Neuronal stem cell (in vitro differentiated cells): ENCODE data around the gene PLEKHH1.

ENCODE experiments used
- DNase-seq: peaks from one replicate; pipeline ENCODE4 v3.0.0-alpha.2; 2013; ENCODE audit warnings: low spot score
- H2AFZ ChIP-seq: one replicate; pipeline ENCODE4 v1.6.1; 2013; ENCODE audit warnings: mild to moderate bottlenecking, low read length, inconsistent platforms
- H2AK5ac ChIP-seq: 2 replicates; pipeline ENCODE4 v1.6.1; 2013; ENCODE audit warnings: low read depth, mild to moderate bottlenecking, inconsistent platforms, low read length, moderate library complexity, mixed read lengths
- H2BK120ac ChIP-seq: 2 replicates; pipeline ENCODE4 v1.6.1; 2013; ENCODE audit warnings: low read depth, mild to moderate bottlenecking, inconsistent platforms, low read length, moderate library complexity, mixed read lengths
- H2BK12ac ChIP-seq: one replicate; pipeline ENCODE4 v1.6.1; 2013; ENCODE audit warnings: low read length, inconsistent platforms
- H2BK15ac ChIP-seq: 2 replicates; pipeline ENCODE4 v1.6.1; 2013; ENCODE audit warnings: mild to moderate bottlenecking, low read length, inconsistent platforms, mixed read lengths
- H2BK5ac ChIP-seq: one replicate; pipeline ENCODE4 v1.6.1; 2013; ENCODE audit warnings: inconsistent platforms, mild to moderate bottlenecking, low read length, moderate library complexity
- H3K14ac ChIP-seq: one replicate; pipeline ENCODE4 v1.6.1; 2013; ENCODE audit warnings: low read length, inconsistent platforms
- H3K18ac ChIP-seq: 2 replicates; pipeline ENCODE4 v1.6.1; 2013; ENCODE audit warnings: low read length, inconsistent platforms
- H3K23ac ChIP-seq: 2 replicates; pipeline ENCODE4 v1.6.1; 2013; ENCODE audit warnings: low read depth, mild to moderate bottlenecking, mixed read lengths, low read length, inconsistent platforms; ENCODE audit not compliant: poor library complexity
- H3K27ac ChIP-seq: replicated peaks from 3 replicates; pipeline ENCODE4 v1.5.1; 2013; ENCODE audit warnings: low read length, inconsistent platforms
- H3K27me3 ChIP-seq, 3 experiments: 2 replicates each; pipeline ENCODE4 v1.6.1; 2013; ENCODE audit warnings: low read length in 3 of 3, mild to moderate bottlenecking in 2 of 3, inconsistent platforms in 1 of 3, low read depth in 1 of 3, mixed read lengths in 1 of 3, moderate library complexity in 1 of 3; ENCODE audit not compliant: control insufficient read depth in 3 of 3, insufficient read depth in 3 of 3
- H3K36me3 ChIP-seq, 2 donors: replicated peaks in 1 of 2; 2 replicates each; pipeline ENCODE4 v1.6.1; 2013; ENCODE audit warnings: low read length in 2 of 2; ENCODE audit not compliant: control insufficient read depth in 2 of 2, insufficient read depth in 2 of 2
- H3K4ac ChIP-seq: 2 replicates; pipeline ENCODE4 v1.6.1; 2013; ENCODE audit warnings: inconsistent platforms, mild to moderate bottlenecking, low read length, moderate library complexity
- H3K4me1 ChIP-seq, 2 donors: 1 replicate in 1 of 2; 2 replicates in 1 of 2; pipeline ENCODE4 v1.6.1; 2013; ENCODE audit warnings: low read length in 2 of 2, low read depth in 1 of 2; ENCODE audit not compliant: control insufficient read depth in 2 of 2, insufficient read depth in 1 of 2
- H3K4me2 ChIP-seq: one replicate; pipeline ENCODE4 v1.6.1; 2013; ENCODE audit warnings: mild to moderate bottlenecking, low read length, inconsistent platforms; ENCODE audit not compliant: insufficient read depth, poor library complexity, severe bottlenecking
- H3K4me3 ChIP-seq, 2 donors: 2 replicates each; pipeline ENCODE4 v1.5.1; 2013; ENCODE audit warnings: low read length in 2 of 2, mild to moderate bottlenecking in 2 of 2, inconsistent platforms in 1 of 2, moderate library complexity in 1 of 2
- H3K79me1 ChIP-seq: one replicate; pipeline ENCODE4 v1.6.1; 2013; ENCODE audit warnings: low read depth, mild to moderate bottlenecking, inconsistent platforms, low read length, moderate library complexity
- H3K9ac ChIP-seq: one replicate; pipeline ENCODE4 v1.6.1; 2013; ENCODE audit warnings: mild to moderate bottlenecking, low read depth, low read length, inconsistent platforms; ENCODE audit not compliant: poor library complexity
- H3K9me3 ChIP-seq, 2 donors: replicated peaks in 1 of 2; 2 replicates each; pipeline versions ENCODE3 to v1.6.1; 2013; ENCODE audit warnings: low read length in 2 of 2, mild to moderate bottlenecking in 2 of 2, inconsistent platforms in 1 of 2, low read depth in 1 of 2, mixed read lengths in 1 of 2, moderate library complexity in 1 of 2; ENCODE audit not compliant: control insufficient read depth in 2 of 2, insufficient read depth in 1 of 2
- H4K8ac ChIP-seq: one replicate; pipeline ENCODE4 v1.6.1; 2013; ENCODE audit warnings: low read depth, mild to moderate bottlenecking, inconsistent platforms, low read length, moderate library complexity
- H4K91ac ChIP-seq: one replicate; pipeline ENCODE4 v1.6.1; 2013; ENCODE audit warnings: low read length, low read depth, mild to moderate bottlenecking, inconsistent platforms; ENCODE audit not compliant: poor library complexity
- WGBS, 2 donors: extraction: QIAGEN DNeasy Blood & Tissue Kit; methylation state at CpG; one replicate each; pipeline ENCODE4 v1.1.7; 2013; ENCODE audit warnings: missing lambda C conversion rate in 2 of 2, mixed read lengths in 1 of 2; ENCODE audit not compliant: insufficient read length in 2 of 2, insufficient replicate concordance in 1 of 2; ENCODE audit errors: extremely low coverage in 2 of 2; 5-methylcytosine and 5-hydroxymethylcytosine counted together

The PLEKHH1 gene

GRCh38 chr14:67571275-67571990, 38.3 kb downstream of the PLEKHH1 start:
- no peak overlapping the region for H3K14ac ChIP-seq
- no peak overlapping the region for H3K23ac ChIP-seq
- no CpG with 5 or more reads among the region's 14 CpGs for WGBS, 2 donors
- H3K18ac ChIP-seq, result peak overlapping the region; percentile 15
- no peak overlapping the region for H2BK5ac ChIP-seq
- H2BK12ac ChIP-seq, result no peak overlapping the region
- no peaks in the 10 kb centered on the region for H3K79me1 ChIP-seq
- DNase-seq, result peak; percentile 48
- H3K4ac ChIP-seq, result no peak overlapping the region
- H3K27ac ChIP-seq, result no peak overlapping the region
- no peak overlapping the region for H4K8ac ChIP-seq
- H3K27me3 ChIP-seq, result no peaks in the 10 kb centered on the region
- peak overlapping the region; percentile 23 for H2BK120ac ChIP-seq
- no peaks in the 10 kb centered on the region for H3K9me3 ChIP-seq
- H3K4me3 ChIP-seq, result no peak overlapping the region
- no peak overlapping the region for H3K9ac ChIP-seq
- H2AFZ ChIP-seq, result no peak overlapping the region
- H3K4me2 ChIP-seq, result no peak overlapping the region
- H4K91ac ChIP-seq, result no peak overlapping the region
- peak overlapping the region; percentile 59 for H2BK15ac ChIP-seq
- no peaks in the 10 kb centered on the region for H3K36me3 ChIP-seq
- peaks cover 0 to 7% of the 10 kb centered on the region in 2 donors for H3K4me1 ChIP-seq
- H2AK5ac ChIP-seq, result peak overlapping the region; percentile 36

DNA sequence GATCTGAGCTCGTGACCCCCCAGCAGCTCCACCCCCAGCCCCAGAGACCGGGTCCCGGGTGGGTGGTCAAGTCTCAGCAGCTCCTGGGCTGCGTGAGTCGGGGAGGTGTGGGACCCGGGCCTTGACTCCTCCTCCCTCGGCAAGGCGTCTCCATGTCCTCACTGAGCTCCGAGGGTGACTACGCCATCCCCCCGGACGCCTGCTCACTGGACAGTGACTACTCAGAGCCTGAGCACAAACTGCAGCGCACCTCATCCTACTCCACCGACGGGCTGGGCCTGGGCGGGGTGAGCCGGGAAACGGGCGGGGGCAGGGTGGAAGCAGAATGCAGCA, 38.9 kb downstream of the PLEKHH1 start:
- H2BK12ac ChIP-seq, result no peak overlapping the region
- DNase-seq, result no peak
- H2BK5ac ChIP-seq, result no peak overlapping the region
- no peak overlapping the region for H3K27ac ChIP-seq
- no peak overlapping the region for H2AK5ac ChIP-seq
- no peaks in the 10 kb centered on the region for H3K27me3 ChIP-seq
- H3K4me2 ChIP-seq, result no peak overlapping the region
- no peak overlapping the region for H3K4ac ChIP-seq
- H3K9ac ChIP-seq, result no peak overlapping the region
- H4K8ac ChIP-seq, result no peak overlapping the region
- H2BK15ac ChIP-seq, result no peak overlapping the region
- no peaks in the 10 kb centered on the region for H3K79me1 ChIP-seq
- WGBS, 2 donors, result no CpG with 5 or more reads among the region's 19 CpGs
- H3K36me3 ChIP-seq, result no peaks in the 10 kb centered on the region
- no peak overlapping the region for H3K14ac ChIP-seq
- peak overlapping the region; percentile 23 for H2BK120ac ChIP-seq
- peaks cover 0 to 4% of the 10 kb centered on the region in 2 donors for H3K4me1 ChIP-seq
- H3K9me3 ChIP-seq, result no peaks in the 10 kb centered on the region
- H3K18ac ChIP-seq, result peak overlapping the region; percentile 15
- no peak overlapping the region for H4K91ac ChIP-seq
- no peak overlapping the region for H2AFZ ChIP-seq
- no peak overlapping the region for H3K23ac ChIP-seq
- no peak overlapping the region for H3K4me3 ChIP-seq

DNA sequence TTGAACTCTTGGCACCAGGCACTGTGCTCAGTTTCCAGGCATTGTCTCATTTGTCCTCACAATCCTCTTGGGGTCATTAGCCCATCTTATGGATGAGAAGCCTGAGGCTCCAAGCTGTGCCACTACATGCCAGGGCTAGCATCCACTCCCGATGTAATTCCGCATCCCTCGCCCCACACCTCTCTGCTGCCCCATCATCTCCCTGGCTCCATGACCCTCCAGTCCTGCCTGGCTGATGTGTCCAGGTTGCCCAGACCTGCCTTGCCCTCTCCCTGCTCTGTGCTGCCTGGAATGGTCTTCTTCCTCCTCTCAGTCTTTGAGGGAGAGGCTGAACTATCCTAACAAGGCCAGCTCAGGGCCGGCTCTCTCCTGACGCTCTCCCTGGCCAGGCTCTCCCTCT, 39.5 kb downstream of the PLEKHH1 start:
- Histone ChIP-seq H3K27ac (no peak overlapping the region), H3K4me2 (no peak overlapping the region), H2AFZ (no peak overlapping the region), H3K23ac (no peak overlapping the region), H4K91ac (no peak overlapping the region), H3K18ac (no peak overlapping the region), H3K4ac (no peak overlapping the region), H3K79me1 (no peaks in the 10 kb centered on the region), H2BK15ac (no peak overlapping the region), H4K8ac (no peak overlapping the region), H3K9me3 (no peaks in the 10 kb centered on the region), H3K4me1 (peaks cover 0 to 2% of the 10 kb centered on the region in 2 donors), H3K14ac (peak overlapping the region; percentile 91), H2AK5ac (no peak overlapping the region), H3K36me3 (no peaks in the 10 kb centered on the region), H2BK5ac (no peak overlapping the region), H3K4me3 (peak overlapping the region in 1 of 2 donors; percentile 9), H2BK12ac (no peak overlapping the region), H2BK120ac (no peak overlapping the region), H3K27me3 (no peaks in the 10 kb centered on the region), H3K9ac (no peak overlapping the region)
- no CpG with 5 or more reads among the region's 5 CpGs for WGBS, 2 donors
- DNase-seq, result no peak

DNA sequence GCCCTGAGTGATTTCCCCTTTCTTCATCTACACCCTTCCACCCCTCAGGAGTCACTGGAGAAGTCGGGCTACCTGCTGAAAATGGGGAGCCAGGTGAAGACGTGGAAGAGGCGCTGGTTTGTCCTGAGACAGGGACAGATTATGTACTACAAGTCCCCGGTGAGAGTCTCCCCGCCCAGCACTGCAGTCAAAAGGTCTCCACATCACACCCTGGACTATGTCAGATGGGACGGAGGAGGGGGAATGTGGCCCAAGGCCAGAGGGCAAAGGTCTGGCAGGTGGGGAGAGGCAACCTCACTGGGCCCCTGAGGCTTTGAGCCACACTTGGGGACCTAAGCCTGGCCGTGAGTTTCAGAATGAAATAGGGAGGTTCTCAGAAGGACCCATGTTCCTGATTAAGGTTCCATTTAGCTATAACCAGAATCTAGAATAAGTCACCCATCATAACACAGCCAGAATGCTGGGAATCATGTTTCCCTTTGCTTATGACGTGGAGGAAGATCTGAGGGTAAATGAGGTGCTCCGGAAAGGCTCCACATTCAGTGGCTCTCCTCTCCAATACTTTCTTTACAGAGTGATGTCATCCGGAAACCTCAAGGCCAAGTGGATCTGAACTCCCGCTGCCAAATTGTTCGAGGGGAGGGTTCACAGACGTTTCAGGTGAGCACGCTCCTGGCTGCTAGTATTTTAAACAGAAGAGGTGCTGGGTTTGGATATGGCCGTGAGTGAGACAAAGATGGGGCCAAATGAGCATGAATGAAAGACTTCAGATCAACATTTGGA, 40.3 kb downstream of the PLEKHH1 start:
- H3K9me3 ChIP-seq, result no peaks in the 10 kb centered on the region
- no peak overlapping the region for H3K9ac ChIP-seq
- H2AFZ ChIP-seq, result no peak overlapping the region
- no peak overlapping the region for H2AK5ac ChIP-seq
- no peak overlapping the region for H2BK12ac ChIP-seq
- no peak overlapping the region for H3K4me2 ChIP-seq
- no peak overlapping the region for H3K4ac ChIP-seq
- peaks cover 0 to 3% of the 10 kb centered on the region in 2 donors for H3K36me3 ChIP-seq
- H2BK120ac ChIP-seq, result no peak overlapping the region
- no peaks in the 10 kb centered on the region for H3K79me1 ChIP-seq
- H3K4me3 ChIP-seq, result no peak overlapping the region
- no peak overlapping the region for H4K91ac ChIP-seq
- peaks cover 0 to 1% of the 10 kb centered on the region in 2 donors for H3K4me1 ChIP-seq
- H4K8ac ChIP-seq, result no peak overlapping the region
- no peak overlapping the region for H3K23ac ChIP-seq
- no peak overlapping the region for H3K14ac ChIP-seq
- H3K18ac ChIP-seq, result no peak overlapping the region
- no peak overlapping the region for H2BK5ac ChIP-seq
- WGBS, 2 donors, result no CpG with 5 or more reads among the region's 15 CpGs
- H3K27me3 ChIP-seq, result no peaks in the 10 kb centered on the region
- no peak overlapping the region for H2BK15ac ChIP-seq
- H3K27ac ChIP-seq, result no peak overlapping the region
- no peak for DNase-seq
